GM19468 (cell line): Measurements from ENCODE around the gene GPR176.

Experiments used
- ATAC-seq: cut with Tn5 transposase; IDR thresholded peaks from one replicate; pipeline ENCODE4 v1.9.1; 2021; ENCODE audit warnings: mild to moderate bottlenecking, moderate library complexity, moderate number of reproducible peaks; ENCODE audit not compliant: unreplicated experiment; ENCODE audit errors: extremely low read depth

GPR176 gene

GRCh38 chr15:39789736-39790135, 130.3 kb downstream of the GPR176 start:
- no peak for ATAC-seq

- ATAC-seq = no peak
Measured at GRCh38 chr15:39788800-39789565, 131.1 kb downstream of the GPR176 start.

GRCh38 chr15:39788108-39788507, 132.0 kb downstream of the GPR176 start:
- no peak for ATAC-seq

- ATAC-seq = no peak
Measured at GRCh38 chr15:39787479-39787878, 132.6 kb downstream of the GPR176 start.

GRCh38 chr15:39786447-39787056, 133.5 kb downstream of the GPR176 start:
- no peak for ATAC-seq

GRCh38 chr15:39785841-39786240, 134.2 kb downstream of the GPR176 start:
- no peak for ATAC-seq

GRCh38 chr15:39785139-39785538, 134.9 kb downstream of the GPR176 start:
- no peak for ATAC-seq

GRCh38 chr15:39784638-39785037, 135.4 kb downstream of the GPR176 start:
- ATAC-seq = no peak

- ATAC-seq = no peak
Measured at GRCh38 chr15:39784125-39784524, 135.9 kb downstream of the GPR176 start.

- ATAC-seq = no peak
Measured at GRCh38 chr15:39783244-39783820, 136.7 kb downstream of the GPR176 start.

GRCh38 chr15:39782441-39783138, 137.5 kb downstream of the GPR176 start, which contains the start of gene FSIP1:
TSS of gene FSIP1 (minus strand) at chr15:39782841. CDS start at chr15:39776524, 6,317 bp downstream.
- peak; percentile 90 for ATAC-seq

- ATAC-seq = no peak
Measured at GRCh38 chr15:39781967-39782302, 138.1 kb downstream of the GPR176 start.

GRCh38 chr15:39781147-39781966, 138.7 kb downstream of the GPR176 start:
- no peak for ATAC-seq

GRCh38 chr15:39778021-39778420, 142.0 kb downstream of the GPR176 start:
- no peak for ATAC-seq

- ATAC-seq = no peak
Measured at GRCh38 chr15:39777496-39777895, 142.6 kb downstream of the GPR176 start.

- no peak for ATAC-seq
Measured at GRCh38 chr15:39776068-39776467, 144.0 kb downstream of the GPR176 start.

- ATAC-seq = no peak
Measured at GRCh38 chr15:39774688-39775267, 145.3 kb downstream of the GPR176 start.

- no peak for ATAC-seq
Measured at GRCh38 chr15:39770748-39771689, 149.0 kb downstream of the GPR176 start.

- no peak for ATAC-seq
Measured at GRCh38 chr15:39767921-39768320, 152.1 kb downstream of the GPR176 start.
